Smooth muscle cell of the brain vasculature (primary cell): ENCODE data around the gene PRKG1.

ENCODE experiments used
- DNase-seq: peaks from one replicate; pipeline ENCODE4 v3.0.0-alpha.2; 2012; ENCODE audit warnings: low read depth, low spot score

The PRKG1 gene

GRCh38 chr10:52258799-52259425 is 1184.6 kb downstream of the PRKG1 start:
- no peak for DNase-seq

- no peak for DNase-seq
Observed at GRCh38 chr10:52259426-52259812, 1185.1 kb downstream of the PRKG1 start.

DNA sequence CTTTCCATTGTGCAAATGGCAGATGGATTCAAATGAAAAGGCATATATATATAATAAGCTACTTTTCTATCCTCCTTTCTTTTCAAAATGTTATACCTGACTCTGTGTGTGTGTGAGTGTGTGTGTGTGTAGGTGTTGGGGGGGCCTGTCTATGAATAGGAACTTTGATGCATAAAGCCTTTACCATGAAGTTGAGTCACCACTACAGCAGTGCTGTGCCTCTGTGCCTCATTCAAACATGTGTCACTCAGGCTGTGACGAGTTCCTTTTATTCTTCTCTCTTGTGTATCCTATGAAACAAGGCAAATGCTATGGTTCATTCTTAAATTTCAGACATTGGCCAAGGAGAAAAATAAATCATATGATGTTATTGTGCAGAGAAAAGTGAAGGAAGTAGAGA is 1187.1 kb downstream of the PRKG1 start:
- DNase-seq, result no peak

DNA sequence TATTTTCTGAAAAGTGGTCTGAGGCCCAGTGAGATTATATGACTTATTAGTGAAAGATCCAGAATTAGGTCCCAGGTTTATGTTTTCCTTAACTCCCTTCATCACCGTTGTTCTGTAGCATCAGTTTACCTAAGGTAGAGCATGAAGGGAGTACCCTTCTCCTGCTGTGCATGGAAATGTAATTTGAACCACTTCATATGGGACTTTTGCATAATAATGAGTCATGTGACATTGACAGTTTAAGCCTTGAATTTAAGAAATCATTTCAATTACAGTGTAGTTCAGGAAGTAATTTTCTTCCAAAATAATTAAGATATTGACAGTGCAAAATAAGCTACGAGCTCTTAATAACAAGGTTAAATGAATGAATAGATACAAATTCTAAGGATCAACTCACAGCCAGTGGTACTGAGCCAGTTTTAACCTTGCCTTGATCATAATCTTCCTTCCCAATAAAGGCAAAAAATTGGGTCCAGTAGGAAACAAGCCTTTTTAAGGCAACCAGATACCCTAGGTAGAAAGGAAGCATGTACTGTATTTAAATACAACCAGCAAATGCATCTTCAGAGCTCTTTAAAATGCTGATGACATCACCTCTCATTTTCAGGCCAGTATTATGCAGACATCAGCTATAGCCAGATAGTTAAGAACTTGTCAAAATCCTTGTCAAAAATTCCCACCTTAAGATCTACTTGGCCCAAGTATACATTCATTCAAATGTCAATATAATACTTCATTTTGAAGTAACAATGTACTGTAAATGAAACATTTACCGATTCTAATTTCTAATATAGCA is 1191.0 kb downstream of the PRKG1 start:
- DNase-seq, result no peak

DNA sequence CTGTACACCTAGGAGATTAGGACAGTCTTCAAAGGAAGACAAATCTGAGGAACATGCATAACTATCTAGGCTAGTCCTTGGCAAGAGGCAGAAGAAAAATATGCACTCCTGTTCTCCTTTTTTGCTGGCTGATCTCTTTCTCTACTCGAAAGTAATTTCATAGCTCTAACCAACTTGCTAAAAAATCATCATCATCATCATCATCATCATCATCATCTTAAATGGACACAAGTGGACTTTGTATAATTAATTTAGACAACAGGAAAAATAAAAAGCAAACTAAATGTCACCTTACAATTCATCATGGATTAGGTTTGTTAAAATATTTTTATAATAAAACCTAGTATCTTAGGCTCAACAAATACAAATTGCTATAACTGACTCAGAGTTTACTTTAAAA is 1192.6 kb downstream of the PRKG1 start:
- DNase-seq, result no peak

- no peak for DNase-seq
Observed at GRCh38 chr10:52268790-52269189, 1194.5 kb downstream of the PRKG1 start.

GRCh38 chr10:52269233-52269632 is 1194.9 kb downstream of the PRKG1 start:
- DNase-seq, result no peak

DNA sequence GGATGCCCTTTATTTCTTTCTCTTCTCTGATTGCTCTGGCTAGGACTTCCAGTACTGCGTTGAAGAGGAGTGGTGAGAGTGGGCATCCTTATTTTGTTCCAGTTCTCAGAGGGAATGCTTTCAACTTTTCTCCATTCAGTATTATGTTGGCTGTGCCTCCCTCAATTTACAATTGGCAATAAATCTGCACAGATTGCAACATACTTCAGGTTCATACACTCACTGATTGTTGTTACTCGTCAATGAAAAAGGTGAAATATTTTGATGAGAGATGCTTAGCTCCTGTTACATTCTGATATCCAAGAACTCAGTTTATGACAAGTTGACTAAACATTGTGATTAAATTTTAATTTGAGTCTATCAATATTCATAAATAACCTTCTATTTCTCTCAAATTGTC is 1201.9 kb downstream of the PRKG1 start:
- DNase-seq, result no peak

GRCh38 chr10:52276986-52277385 is 1202.7 kb downstream of the PRKG1 start:
- no peak for DNase-seq

DNA sequence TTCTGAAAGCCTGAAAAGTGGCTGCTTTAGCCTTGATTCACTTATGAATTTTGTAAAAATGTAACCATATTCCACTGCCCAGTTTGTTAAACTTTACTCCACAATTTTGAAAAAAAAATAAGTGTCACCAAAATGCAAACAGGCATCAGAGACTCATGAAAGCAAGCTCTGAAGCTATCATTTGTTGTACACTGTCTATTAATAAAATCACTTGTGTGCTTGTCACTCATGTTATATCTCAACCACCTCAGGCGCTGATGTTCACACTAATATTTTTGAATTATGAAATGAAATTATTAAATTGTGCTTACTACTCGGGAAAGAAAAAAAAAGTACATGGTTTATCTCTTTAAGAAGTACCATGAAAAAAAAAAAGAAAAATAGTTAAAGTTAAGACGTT is 1205.3 kb downstream of the PRKG1 start:
- DNase-seq, result no peak

GRCh38 chr10:52280051-52280450 is 1205.8 kb downstream of the PRKG1 start:
- DNase-seq, result no peak

GRCh38 chr10:52283174-52283573 is 1208.9 kb downstream of the PRKG1 start:
- DNase-seq, result no peak

DNA sequence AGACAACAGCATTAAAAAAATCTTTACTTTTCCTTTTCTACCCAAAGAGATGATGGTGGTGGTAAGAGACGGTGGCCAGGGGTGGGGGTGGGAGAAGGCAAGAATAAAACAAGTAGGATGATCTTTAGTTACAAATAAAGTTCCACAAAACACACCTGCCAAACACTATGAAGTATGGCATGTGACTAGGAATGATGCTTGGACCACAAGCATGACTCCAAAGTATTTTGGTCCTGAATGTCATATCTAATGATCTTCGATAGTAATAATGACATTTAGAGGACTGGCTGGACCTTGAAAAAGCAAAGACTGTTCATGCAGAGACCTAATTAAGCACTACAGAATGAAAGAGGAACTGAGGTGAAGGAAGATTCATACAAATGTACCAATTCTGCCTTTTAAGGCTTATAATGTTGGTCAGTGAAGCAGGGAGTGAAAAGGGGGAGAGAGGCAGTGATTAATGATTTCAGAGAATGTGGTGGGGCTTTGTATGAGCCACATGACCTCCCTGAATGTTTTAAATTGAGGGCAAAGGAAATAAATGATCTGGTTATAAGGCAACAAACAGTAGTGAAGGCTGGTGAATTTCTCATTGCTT is 1210.2 kb downstream of the PRKG1 start:
- no peak for DNase-seq

DNA sequence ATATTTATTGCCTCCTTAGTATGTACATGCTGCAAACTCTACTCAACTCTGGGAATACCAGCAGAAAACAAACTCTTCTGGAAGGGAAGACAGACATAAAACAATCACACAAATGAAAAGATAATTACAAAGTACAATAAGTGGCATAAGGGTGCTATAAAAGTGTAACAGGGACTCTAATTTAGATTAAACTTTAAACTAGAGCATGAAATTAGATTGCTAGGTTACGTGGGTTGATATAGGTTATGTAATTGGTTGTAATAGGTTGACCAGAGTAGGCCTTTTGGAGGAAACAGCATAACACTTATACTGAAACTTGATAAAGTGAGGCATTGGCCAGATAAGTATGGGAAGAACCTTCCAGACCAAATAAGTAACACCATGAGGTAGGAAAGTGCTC is 1213.6 kb downstream of the PRKG1 start:
- no peak for DNase-seq

GRCh38 chr10:52297747-52298146 is 1223.5 kb downstream of the PRKG1 start:
- no peak for DNase-seq

DNA sequence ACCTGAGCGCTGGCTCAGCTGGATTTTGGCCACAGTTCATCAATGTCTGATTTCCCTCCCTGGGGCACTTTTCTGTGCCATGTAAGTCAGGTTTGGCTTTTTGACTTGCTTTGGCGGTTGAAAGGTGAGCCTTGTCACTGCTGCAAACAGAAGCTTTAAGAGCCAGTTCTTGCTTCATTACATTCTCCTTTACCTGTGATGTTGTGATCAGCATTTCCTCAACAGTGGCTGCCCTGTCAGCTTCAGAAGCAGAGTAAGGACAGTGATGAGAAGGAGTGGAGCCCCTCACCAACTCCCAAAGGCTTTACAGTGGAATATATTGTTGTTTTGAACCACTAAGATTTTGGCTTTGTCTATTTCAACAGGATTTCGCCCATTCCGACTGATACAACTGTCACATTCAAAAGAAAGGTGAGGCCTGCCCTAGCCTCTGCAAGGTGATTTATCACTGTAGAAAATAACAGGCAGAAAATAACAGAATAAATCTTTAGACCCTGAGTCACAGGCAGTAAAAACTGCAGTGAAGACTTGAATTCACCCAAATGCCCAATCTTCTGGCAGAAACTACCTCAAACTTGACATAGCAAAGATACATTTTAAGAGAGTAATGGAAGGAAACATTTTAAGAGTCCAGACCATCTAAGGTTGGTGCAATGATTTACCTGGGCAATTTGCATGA is 1226.5 kb downstream of the PRKG1 start:
- no peak for DNase-seq

DNA sequence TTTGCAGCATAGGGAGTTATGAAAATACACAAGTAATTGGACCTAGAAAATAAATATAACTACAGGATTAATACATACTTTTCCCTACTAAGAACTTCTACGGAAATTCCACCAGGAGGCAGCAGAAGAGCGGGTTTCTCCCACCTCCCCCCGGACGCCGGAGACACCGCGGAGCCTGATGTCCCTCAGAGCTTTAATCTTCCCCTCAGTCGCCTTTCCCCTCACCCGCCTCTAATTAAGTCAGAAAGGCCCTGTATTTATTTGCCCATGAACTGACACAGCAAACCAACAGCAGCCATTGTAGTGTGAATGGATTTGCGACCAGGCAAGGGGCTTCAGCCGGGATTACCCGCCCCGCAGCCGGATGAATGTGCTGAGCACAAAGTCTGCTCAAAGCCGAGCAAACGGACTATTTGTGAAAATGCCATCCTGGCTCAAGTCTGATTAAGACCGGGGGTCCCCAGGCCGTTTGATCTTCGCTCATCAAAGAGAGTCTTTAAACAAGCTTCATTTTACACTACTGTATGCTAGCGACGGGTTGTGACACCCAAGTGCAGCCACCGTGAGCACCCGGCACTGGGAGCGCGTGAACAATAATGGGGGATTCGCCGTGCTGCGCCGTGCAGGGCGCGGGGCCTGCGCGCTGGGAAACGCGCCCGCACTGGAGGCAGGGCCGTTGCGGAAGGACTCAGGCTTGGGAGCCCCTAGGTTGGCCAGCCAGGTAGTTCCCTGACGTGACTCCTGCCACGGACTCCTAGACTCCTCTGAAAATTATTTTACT is 1234.2 kb downstream of the PRKG1 start:
- DNase-seq, result no peak

DNA sequence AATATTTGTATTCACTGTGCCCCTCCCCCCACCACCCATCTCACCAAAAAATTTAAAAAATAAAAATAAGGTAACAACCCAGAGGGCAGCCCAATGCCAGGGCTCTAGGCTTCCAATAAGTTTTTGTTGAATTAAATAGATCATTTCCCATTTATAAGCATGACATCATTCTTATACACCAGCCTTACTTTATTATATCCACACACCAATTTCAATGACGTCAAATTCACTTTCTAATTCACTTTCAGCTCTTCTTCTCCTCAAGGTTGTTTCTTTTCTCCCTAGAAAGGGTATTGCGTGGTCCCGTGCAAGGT is 1238.6 kb downstream of the PRKG1 start:
- no peak for DNase-seq

DNA sequence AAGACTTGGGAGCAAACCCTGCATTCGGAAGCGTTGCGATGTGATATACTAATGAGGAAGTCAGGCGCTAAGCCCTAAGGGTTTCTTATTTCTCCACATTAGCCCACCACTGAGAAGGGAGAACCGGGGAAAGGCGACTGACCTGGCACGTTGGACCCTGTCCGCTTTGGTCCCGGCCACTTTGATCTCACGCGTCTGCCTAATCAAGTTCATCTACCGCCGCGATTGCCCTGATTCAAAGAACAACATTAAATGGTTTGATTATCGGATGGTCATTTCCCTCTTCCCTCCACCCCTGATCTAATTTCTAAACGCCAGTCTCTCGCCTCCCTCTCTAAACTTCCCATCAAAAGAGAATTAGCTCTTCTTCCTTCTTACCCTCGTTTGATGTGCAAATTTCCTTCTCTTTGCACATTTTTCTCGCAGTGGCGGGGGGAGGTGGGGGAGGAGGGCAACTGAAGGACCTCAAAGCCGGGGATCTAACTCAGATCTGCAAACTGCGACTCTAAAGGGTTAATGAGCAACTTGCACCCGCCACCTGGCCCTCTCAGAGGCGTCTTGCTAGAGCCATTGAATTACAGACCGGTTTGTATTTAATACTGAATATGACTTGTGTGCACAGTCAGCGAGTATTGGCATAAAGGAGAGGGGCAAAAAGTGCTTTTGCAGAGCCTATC is 1239.1 kb downstream of the PRKG1 start:
- no peak for DNase-seq

DNA sequence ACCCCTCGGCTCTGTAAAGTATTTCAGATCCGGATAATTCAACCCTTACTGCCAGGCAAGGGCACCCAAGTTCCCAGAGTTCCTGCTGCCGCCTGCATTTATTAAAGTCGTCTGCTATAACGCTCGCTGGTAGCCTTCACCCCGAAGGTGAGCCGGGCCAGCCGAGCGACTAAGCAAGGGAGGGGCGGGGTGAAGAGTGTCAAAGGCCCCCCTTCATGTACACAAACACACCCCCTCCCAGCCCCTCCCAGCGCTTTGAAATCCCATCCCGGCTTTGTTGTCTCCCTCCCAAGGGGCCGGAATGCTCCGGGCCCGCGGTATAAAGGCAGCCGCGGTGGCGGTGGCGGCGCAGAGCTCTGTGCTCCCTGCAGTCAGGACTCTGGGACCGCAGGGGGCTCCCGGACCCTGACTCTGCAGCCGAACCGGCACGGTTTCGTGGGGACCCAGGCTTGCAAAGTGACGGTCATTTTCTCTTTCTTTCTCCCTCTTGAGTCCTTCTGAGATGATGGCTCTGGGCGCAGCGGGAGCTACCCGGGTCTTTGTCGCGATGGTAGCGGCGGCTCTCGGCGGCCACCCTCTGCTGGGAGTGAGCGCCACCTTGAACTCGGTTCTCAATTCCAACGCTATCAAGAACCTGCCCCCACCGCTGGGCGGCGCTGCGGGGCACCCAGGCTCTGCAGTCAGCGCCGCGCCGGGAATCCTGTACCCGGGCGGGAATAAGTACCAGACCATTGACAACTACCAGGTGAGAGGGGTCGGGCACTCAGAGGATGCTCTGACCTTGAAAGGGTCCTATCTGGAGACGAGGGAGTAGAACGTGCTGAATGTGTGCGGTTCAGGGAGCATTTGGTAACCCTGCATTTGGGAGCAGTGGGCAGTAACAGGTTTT is 1239.9 kb downstream of the PRKG1 start, which contains the start of gene DKK1:
DKK1 (plus strand) TSS at position 349 of the 889 bp plus-strand sequence; CDS start at position 503, 154 bp downstream.
- DNase-seq, result no peak
